ENCODE data around the gene ACAA1. TPM values are rescaled to one million over a fixed set of nuclear protein-coding genes. Genes with fewer than 3 reads are reported as not detected.

Gene ACAA1
- total and polyA plus RNA-seq, 9 of the 15 experiments (the other 6 are each of a cell fraction or from before 2014, with no cell fraction given): 4.0 to 88.9 (median 57.2) TPM

GRCh38 chr3:38164952-38165721 lies 28.2 kb upstream of the ACAA1 start, which contains the start of gene OXSR1 (continued):
- TF ChIP-seq TAF7 (tag; IDR thresholded peaks at IDR 0.05) (0 out of 2 replicates have a peak, but pooled peaks have one; percentile 28), MECOM (CRISPR knock-in tag; IDR thresholded peaks at IDR 0.05) (no peak), ZBTB2 (IDR thresholded peaks at IDR 0.05) (peak; percentile 99), MYNN (IDR thresholded peaks at IDR 0.05) (no peak; the same call in none of the 2 replicates), MYNN (CRISPR knock-in tag; IDR thresholded peaks at IDR 0.05) (no peak), ZNF41 (CRISPR knock-in tag; conservative IDR thresholded peaks at IDR 0.05) (no peak), PHB2 (IDR thresholded peaks at IDR 0.05; ENCODE audit: low read depth) (no peak)
- TF ChIP-seq, protein P1, sequence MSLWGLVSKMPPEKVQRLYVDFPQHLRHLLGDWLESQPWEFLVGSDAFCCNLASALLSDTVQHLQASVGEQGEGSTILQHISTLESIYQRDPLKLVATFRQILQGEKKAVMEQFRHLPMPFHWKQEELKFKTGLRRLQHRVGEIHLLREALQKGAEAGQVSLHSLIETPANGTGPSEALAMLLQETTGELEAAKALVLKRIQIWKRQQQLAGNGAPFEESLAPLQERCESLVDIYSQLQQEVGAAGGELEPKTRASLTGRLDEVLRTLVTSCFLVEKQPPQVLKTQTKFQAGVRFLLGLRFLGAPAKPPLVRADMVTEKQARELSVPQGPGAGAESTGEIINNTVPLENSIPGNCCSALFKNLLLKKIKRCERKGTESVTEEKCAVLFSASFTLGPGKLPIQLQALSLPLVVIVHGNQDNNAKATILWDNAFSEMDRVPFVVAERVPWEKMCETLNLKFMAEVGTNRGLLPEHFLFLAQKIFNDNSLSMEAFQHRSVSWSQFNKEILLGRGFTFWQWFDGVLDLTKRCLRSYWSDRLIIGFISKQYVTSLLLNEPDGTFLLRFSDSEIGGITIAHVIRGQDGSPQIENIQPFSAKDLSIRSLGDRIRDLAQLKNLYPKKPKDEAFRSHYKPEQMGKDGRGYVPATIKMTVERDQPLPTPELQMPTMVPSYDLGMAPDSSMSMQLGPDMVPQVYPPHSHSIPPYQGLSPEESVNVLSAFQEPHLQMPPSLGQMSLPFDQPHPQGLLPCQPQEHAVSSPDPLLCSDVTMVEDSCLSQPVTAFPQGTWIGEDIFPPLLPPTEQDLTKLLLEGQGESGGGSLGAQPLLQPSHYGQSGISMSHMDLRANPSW (CRISPR knock-in tag; IDR thresholded peaks at IDR 0.05): peak; percentile 92
- TF ChIP-seq, protein P2, sequence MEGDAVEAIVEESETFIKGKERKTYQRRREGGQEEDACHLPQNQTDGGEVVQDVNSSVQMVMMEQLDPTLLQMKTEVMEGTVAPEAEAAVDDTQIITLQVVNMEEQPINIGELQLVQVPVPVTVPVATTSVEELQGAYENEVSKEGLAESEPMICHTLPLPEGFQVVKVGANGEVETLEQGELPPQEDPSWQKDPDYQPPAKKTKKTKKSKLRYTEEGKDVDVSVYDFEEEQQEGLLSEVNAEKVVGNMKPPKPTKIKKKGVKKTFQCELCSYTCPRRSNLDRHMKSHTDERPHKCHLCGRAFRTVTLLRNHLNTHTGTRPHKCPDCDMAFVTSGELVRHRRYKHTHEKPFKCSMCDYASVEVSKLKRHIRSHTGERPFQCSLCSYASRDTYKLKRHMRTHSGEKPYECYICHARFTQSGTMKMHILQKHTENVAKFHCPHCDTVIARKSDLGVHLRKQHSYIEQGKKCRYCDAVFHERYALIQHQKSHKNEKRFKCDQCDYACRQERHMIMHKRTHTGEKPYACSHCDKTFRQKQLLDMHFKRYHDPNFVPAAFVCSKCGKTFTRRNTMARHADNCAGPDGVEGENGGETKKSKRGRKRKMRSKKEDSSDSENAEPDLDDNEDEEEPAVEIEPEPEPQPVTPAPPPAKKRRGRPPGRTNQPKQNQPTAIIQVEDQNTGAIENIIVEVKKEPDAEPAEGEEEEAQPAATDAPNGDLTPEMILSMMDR (IDR thresholded peaks at IDR 0.05 in 2 of 3, conservative IDR thresholded peaks at IDR 0.05 in 1 of 3; ENCODE audit: insufficient read depth in 2 of 3, low read depth in 1 of 3, low read length in 3 of 3): peak in 1 of 3 experiments; percentile 12; a peak in 1 of 6 replicates

Data from K562 (cell line).